Measurements from ENCODE around the gene PHLDA1.

- TF ChIP-seq CTCF (IDR thresholded peaks at IDR 0.05) (no peak), POLR2A (IDR thresholded peaks at IDR 0.05) (no peak)
These were observed 11.8 kb upstream of the PHLDA1 start for GRCh38 chr12:76043377-76043776.
